Esophagus muscularis mucosa (tissue), 4 donors: ENCODE results near the gene STK36. TPM values are rescaled to one million over a fixed set of nuclear protein-coding genes. Genes with fewer than 3 reads are reported as not detected.

Source experiments
- DNase-seq: peaks from one replicate; pipeline ENCODE4 v3.0.0-alpha.2; 2017; ENCODE audit errors: extremely low spot score
- H3K27ac ChIP-seq, 4 donors: fragments of 200-600 bp; sonication (generic); replicated peaks in 1 of 4; 1 replicate in 3 of 4; 2 replicates in 1 of 4; pipeline ENCODE4 v1.5.1; 2016 to 2019; ENCODE audit warnings: mild to moderate bottlenecking in 1 of 4
- H3K27me3 ChIP-seq, 4 donors: fragments of 200-600 bp; sonication (generic); one replicate each; pipeline versions ENCODE4 v1.5.1 to v1.6.0; 2016 to 2019
- H3K36me3 ChIP-seq, 4 donors: fragments of 200-600 bp; sonication (generic); one replicate each; pipeline ENCODE4 v1.5.1; 2016 to 2019
- H3K4me1 ChIP-seq, 4 donors: fragments of 200-600 bp; sonication (generic); one replicate each; pipeline ENCODE4 v1.5.1; 2016 to 2019
- H3K4me3 ChIP-seq, 4 donors: fragments of 200-600 bp; sonication (generic); 1 replicate in 2 of 4; 2 replicates in 2 of 4; pipeline ENCODE4 v1.5.1; 2016 to 2019; ENCODE audit warnings: mild to moderate bottlenecking in 4 of 4, moderate library complexity in 1 of 4
- H3K9me3 ChIP-seq, 4 donors: fragments of 200-600 bp; sonication (generic); 1 replicate in 3 of 4; 2 replicates in 1 of 4; pipeline ENCODE4 v1.5.1; 2016 to 2019
- EP300 ChIP-seq: sonication (generic); formaldehyde crosslinking; IDR thresholded peaks from one replicate; pipeline ENCODE4 v1.6.1; 2017; ENCODE audit warnings: antibody characterized with exemption
- POLR2A ChIP-seq: fragments of 450-650 bp; IDR thresholded peaks from one replicate; pipeline ENCODE4 v1.6.1; 2017; ENCODE audit warnings: antibody characterized with exemption, moderate library complexity, mild to moderate bottlenecking, low read depth
- POLR2AphosphoS5 ChIP-seq, 2 donors: sonication (generic); formaldehyde crosslinking; IDR thresholded peaks; one replicate each; pipeline ENCODE4 v1.6.1; 2017; ENCODE audit warnings: antibody characterized with exemption in 2 of 2
- WGBS: methylation state at CpG from one replicate; pipeline ENCODE4 v1.1.5; 2018; 5-methylcytosine and 5-hydroxymethylcytosine counted together
- intact Hi-C: fragments of 100-400 bp; cut with DNase I; formaldehyde crosslinking; loops from one replicate; pipeline ENCODE4 v1.15.1; 2023
- total RNA-seq, 4 donors: library from RNA; depleted of rRNA; stranded (reverse); fragments of >200 nt; gene quantifications; one replicate each; pipeline versions ENCODE4 v1.1.0 to v1.2.1, GENCODE V29; 2016
- TF ChIP-seq, protein P1 (sequence below), 3 experiments: fragments of 200-600 bp in 2 of 3; fragments of 450-650 bp in 1 of 3; sonication (generic) in 2 of 3; IDR thresholded peaks; one replicate each; pipeline ENCODE4 v1.5.1; 2017 to 2019; ENCODE audit warnings: antibody characterized with exemption in 3 of 3, mild to moderate bottlenecking in 2 of 3, moderate library complexity in 1 of 3

Gene STK36
- total RNA-seq, 4 donors from 2014 or later: 12.1 to 19.1 (median 14.8) TPM

DNA sequence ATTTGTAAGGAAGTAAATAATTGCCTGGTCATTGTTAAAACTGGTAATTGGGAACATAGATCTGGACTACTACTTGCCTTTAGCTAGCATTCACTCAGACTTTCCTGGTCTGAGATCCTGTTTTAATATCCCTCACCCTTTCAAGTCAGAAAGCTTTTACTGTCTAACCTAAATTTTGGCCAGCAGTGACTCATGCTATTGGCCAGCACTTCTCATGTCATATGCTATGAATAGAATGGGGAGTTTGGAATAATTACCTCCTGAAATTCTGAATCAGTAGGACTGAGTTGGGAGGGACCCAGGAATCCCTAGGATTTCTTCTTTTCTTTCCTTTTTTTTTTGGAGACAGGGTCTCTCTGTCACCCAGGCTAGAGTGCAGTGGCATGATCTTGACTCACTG is 19.3 kb downstream of the STK36 start:
- no peaks in the 10 kb centered on the region for H3K9me3 ChIP-seq
- H3K27me3 ChIP-seq: no peaks in the 10 kb centered on the region
- H3K4me3 ChIP-seq: no peak overlapping the region
- TF ChIP-seq EP300: no peak
- TF ChIP-seq POLR2AphosphoS5 (IDR thresholded peaks at IDR 0.05): no peak
- TF ChIP-seq POLR2A: no peak
- TF ChIP-seq, protein P1, sequence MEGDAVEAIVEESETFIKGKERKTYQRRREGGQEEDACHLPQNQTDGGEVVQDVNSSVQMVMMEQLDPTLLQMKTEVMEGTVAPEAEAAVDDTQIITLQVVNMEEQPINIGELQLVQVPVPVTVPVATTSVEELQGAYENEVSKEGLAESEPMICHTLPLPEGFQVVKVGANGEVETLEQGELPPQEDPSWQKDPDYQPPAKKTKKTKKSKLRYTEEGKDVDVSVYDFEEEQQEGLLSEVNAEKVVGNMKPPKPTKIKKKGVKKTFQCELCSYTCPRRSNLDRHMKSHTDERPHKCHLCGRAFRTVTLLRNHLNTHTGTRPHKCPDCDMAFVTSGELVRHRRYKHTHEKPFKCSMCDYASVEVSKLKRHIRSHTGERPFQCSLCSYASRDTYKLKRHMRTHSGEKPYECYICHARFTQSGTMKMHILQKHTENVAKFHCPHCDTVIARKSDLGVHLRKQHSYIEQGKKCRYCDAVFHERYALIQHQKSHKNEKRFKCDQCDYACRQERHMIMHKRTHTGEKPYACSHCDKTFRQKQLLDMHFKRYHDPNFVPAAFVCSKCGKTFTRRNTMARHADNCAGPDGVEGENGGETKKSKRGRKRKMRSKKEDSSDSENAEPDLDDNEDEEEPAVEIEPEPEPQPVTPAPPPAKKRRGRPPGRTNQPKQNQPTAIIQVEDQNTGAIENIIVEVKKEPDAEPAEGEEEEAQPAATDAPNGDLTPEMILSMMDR (IDR thresholded peaks at IDR 0.05): no peak
- H3K4me1 ChIP-seq: no peaks in the 10 kb centered on the region
- H3K36me3 ChIP-seq: peaks cover 21 to 75% (median 54%) of the 10 kb centered on the region in 4 donors
- no peak overlapping the region for H3K27ac ChIP-seq
- intact Hi-C loops: no loop called here
- DNase-seq: no peak

DNA sequence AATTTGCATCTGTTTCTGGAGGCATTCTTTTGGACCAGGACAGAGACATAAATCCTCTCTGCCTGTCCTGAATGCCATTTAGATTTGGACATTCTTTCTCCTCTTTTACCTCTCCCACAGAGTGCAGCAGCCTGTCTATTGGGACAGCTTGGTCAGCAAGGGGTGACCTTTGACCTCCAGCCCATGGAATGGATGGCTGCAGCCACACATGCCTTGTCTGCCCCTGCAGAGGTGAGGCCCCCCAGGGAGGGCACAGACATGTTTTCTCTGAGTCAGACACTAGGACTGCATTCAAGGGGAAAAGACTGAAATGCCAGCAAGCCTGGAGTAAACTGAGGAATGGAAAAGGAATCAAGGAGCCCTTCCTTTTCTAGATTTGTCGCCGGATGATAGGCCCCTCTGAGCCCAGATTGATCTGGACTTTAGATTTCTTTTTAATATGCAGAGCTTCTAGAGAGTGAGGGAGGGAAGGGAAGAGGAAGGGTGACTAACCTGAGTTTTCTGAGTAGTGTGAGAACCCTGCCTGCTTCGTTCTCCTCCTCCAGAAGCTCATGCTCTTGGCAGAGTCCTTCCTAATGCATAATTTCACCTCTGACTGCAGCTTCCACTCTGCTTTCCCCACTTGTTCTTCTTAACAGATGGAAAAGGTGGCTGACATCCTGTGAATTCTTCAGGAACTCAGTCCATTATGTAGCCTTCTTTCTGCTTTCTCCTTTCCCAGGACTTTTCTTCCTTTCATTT is 22.7 kb downstream of the STK36 start:
- Histone ChIP-seq H3K4me3 (no peak overlapping the region), H3K9me3 (no peaks in the 10 kb centered on the region), H3K4me1 (no peaks in the 10 kb centered on the region), H3K36me3 (peaks cover 33 to 96% (median 68%) of the 10 kb centered on the region in 4 donors), H3K27me3 (no peaks in the 10 kb centered on the region), H3K27ac (no peak overlapping the region)
- intact Hi-C loops: no loop called here
- 87% methylated on average over 3 of the region's 3 CpGs for whole genome bisulfite sequencing
- no peak for DNase-seq
- TF ChIP-seq EP300: no peak
- TF ChIP-seq, protein P1 (IDR thresholded peaks at IDR 0.05): no peak
- no peak for TF ChIP-seq POLR2A
- no peak for TF ChIP-seq POLR2AphosphoS5 (IDR thresholded peaks at IDR 0.05)

DNA sequence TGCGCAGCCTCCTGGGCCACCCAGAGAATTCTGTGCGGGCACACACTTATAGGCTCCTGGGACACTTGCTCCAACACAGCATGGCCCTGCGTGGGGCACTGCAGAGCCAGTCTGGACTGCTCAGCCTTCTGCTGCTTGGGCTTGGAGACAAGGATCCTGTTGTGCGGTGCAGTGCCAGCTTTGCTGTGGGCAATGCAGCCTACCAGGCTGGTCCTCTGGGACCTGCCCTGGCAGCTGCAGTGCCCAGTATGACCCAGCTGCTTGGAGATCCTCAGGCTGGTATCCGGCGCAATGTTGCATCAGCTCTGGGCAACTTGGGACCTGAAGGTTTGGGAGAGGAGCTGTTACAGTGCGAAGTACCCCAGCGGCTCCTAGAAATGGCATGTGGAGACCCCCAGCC is 27.0 kb downstream of the STK36 start:
- Histone ChIP-seq H3K36me3 (peaks cover 22 to 83% (median 42%) of the 10 kb centered on the region in 4 donors), H3K4me3 (no peak overlapping the region), H3K4me1 (no peaks in the 10 kb centered on the region), H3K9me3 (no peaks in the 10 kb centered on the region), H3K27me3 (no peaks in the 10 kb centered on the region), H3K27ac (no peak overlapping the region)
- intact Hi-C loops: no loop called here
- DNase-seq: no peak
- 92% methylated on average over 5 of the region's 8 CpGs for WGBS
- TF ChIP-seq EP300 (no peak), POLR2AphosphoS5 (IDR thresholded peaks at IDR 0.05) (no peak), POLR2A (no peak)
- TF ChIP-seq, protein P1 (IDR thresholded peaks at IDR 0.05): no peak

DNA sequence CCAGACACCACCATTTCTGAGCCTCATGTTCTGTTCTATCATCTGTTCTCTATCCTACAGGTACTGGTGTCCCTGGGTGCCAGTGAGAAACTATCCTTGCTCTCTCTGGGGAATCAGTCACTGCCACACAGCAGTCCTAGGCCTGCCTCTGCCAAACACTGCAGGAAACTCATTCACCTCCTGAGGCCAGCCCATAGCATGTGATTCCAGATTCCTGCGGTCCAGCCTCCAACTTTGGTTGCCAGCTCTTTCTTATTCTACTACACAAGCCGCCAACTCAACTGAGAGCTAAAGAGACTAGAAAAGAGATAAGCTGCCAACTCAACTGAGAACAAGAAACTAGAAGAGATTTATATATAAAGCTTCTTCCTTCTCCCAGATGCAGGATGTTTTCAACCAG is 29.9 kb downstream of the STK36 start:
- H3K4me3 ChIP-seq: no peak overlapping the region
- H3K4me1 ChIP-seq: no peaks in the 10 kb centered on the region
- intact Hi-C loops: no loop called here
- 87% methylated on average over 2 of the region's 2 CpGs for WGBS
- no peak for DNase-seq
- H3K36me3 ChIP-seq: peaks cover 15 to 58% (median 28%) of the 10 kb centered on the region in 4 donors
- H3K9me3 ChIP-seq: no peaks in the 10 kb centered on the region
- H3K27ac ChIP-seq: no peak overlapping the region
- H3K27me3 ChIP-seq: no peaks in the 10 kb centered on the region
- no peak for TF ChIP-seq POLR2AphosphoS5 (IDR thresholded peaks at IDR 0.05)
- no peak for TF ChIP-seq EP300
- TF ChIP-seq, protein P1 (IDR thresholded peaks at IDR 0.05): no peak
- no peak for TF ChIP-seq POLR2A

DNA sequence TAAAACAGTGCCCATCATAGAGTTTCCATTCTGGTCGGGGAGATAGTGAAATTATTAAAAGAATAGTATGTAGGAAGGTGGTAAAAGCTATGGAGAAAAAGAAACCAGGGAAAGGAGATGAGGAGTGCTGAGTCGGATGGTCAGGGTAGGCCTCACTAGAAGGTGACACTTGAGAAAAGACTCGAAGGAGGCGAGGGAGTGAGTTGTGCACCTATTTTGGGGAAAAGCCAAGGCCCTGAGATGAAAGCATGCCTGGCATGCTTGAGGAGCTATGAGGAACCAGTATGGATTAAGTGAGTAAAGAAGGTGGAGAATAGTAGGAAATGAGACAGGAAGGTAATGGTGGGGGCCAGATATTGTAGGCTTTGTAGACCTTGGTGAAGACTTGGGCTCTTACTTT is 31.5 kb downstream of the STK36 start:
- TF ChIP-seq EP300 (no peak), POLR2A (no peak), POLR2AphosphoS5 (IDR thresholded peaks at IDR 0.05) (no peak)
- TF ChIP-seq, protein P1 (IDR thresholded peaks at IDR 0.05): no peak
- intact Hi-C loops: no loop called here
- H3K4me3 ChIP-seq: no peak overlapping the region

More for the DNA sequence above, 31.5 kb downstream of the STK36 start:
- peaks cover 14 to 42% (median 21%) of the 10 kb centered on the region in 4 donors for H3K36me3 ChIP-seq
- 87% methylated on average over 4 of the region's 4 CpGs for WGBS
- no peak for DNase-seq
- no peak overlapping the region for H3K27ac ChIP-seq
- H3K9me3 ChIP-seq: no peaks in the 10 kb centered on the region
- H3K4me1 ChIP-seq: no peaks in the 10 kb centered on the region
- H3K27me3 ChIP-seq: no peaks in the 10 kb centered on the region
